Vagina (tissue), 2 donors: ENCODE results near the gene ATG16L1.

Experiments used
- CTCF ChIP-seq, 3 experiments: fragments of 450-650 bp in 2 of 3; fragments of 200-600 bp in 1 of 3; sonication (generic) in 1 of 3; IDR thresholded peaks; one replicate each; pipeline ENCODE4 v1.5.1; 2017 to 2019; ENCODE audit warnings: antibody characterized with exemption in 3 of 3, mild to moderate bottlenecking in 2 of 3, moderate library complexity in 2 of 3
- POLR2A ChIP-seq, 2 donors: fragments of 450-650 bp; IDR thresholded peaks; one replicate each; pipeline ENCODE4 v1.6.1; 2017; ENCODE audit warnings: antibody characterized with exemption in 2 of 2, mild to moderate bottlenecking in 2 of 2, moderate library complexity in 2 of 2
- POLR2AphosphoS5 ChIP-seq, 2 donors: sonication (generic); formaldehyde crosslinking; IDR thresholded peaks; one replicate each; pipeline ENCODE4 v1.9.0; 2017; ENCODE audit warnings: antibody characterized with exemption in 2 of 2, mild to moderate bottlenecking in 2 of 2, low read depth in 1 of 2; ENCODE audit not compliant: insufficient read depth in 1 of 2

DNA sequence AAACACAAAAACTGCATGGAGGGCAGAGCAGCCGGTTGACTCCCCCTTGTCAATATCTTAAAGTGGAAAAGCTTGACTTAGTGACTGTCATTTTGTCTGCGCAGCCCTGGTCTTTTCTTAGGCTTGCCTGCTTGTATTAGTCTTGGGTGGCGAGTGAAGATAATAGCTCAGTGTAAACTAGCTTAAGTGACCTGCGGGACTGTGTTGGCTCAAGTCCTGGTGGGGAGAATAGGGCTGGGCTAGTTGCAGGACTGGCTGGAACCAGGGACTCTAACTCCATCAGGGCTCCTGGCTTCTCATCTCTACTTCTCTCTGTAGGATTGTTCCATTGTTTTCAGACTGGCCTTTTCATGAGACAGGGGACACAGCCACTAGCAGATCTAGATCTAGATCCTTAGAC is 8.1 kb upstream of the ATG16L1 start:
- no peak for TF ChIP-seq CTCF (IDR thresholded peaks at IDR 0.05)
- TF ChIP-seq POLR2AphosphoS5 (IDR thresholded peaks at IDR 0.05; ENCODE audit: insufficient read depth in 1 of 2, low read depth in 1 of 2) = no peak
- no peak for TF ChIP-seq POLR2A (IDR thresholded peaks at IDR 0.05)
